Common myeloid progenitor, CD34-positive (primary cell): ENCODE data around the gene ZNF367.

Experiments used
- CTCF ChIA-PET: fragments of 350-600 bp; sonication (Branson Sonifier 250); formaldehyde crosslinking; loops from one replicate; lab custom pipeline; 2021; ENCODE audit warnings: antibody characterized with exemption; lab: Charles Lee
- POLR2A ChIA-PET: fragments of 350-600 bp; sonication (Branson Sonifier 250); formaldehyde crosslinking; loops from one replicate; lab custom pipeline; 2021; ENCODE audit warnings: antibody characterized with exemption; lab: Charles Lee
- DNase-seq, 3 donors: peaks; one replicate each; pipeline versions ENCODE4 v3.0.0 to v3.0.0-alpha.2; 2013
- H3K27ac ChIP-seq, 2 experiments: 1 replicate in 1 of 2; 2 replicates in 1 of 2; pipeline ENCODE4 v1.7.0; 2013; ENCODE audit warnings: inconsistent platforms in 2 of 2, low read length in 2 of 2, mild to moderate bottlenecking in 2 of 2, low read depth in 1 of 2, moderate library complexity in 1 of 2; ENCODE audit not compliant: severe bottlenecking in 2 of 2, insufficient read depth in 1 of 2, poor library complexity in 1 of 2
- H3K27me3 ChIP-seq, 5 experiments: replicated peaks in 2 of 5; 1 replicate in 3 of 5; 2 replicates in 2 of 5; pipeline versions ENCODE4 v1.6.1 to v1.7.0; 2013; ENCODE audit warnings: low read length in 4 of 5, mild to moderate bottlenecking in 2 of 5, moderate library complexity in 2 of 5, inconsistent platforms in 1 of 5; ENCODE audit not compliant: insufficient read depth in 5 of 5, control insufficient read depth in 4 of 5
- H3K36me3 ChIP-seq, 4 experiments: 1 replicate in 2 of 4; 2 replicates in 2 of 4; pipeline versions ENCODE4 v1.6.1 to v1.7.0; 2013; ENCODE audit warnings: low read length in 3 of 4, control low read depth in 1 of 4, mild to moderate bottlenecking in 1 of 4; ENCODE audit not compliant: control insufficient read depth in 4 of 4, insufficient read depth in 4 of 4
- H3K4me1 ChIP-seq, 4 experiments: 1 replicate in 3 of 4; 2 replicates in 1 of 4; pipeline versions ENCODE4 v1.6.1 to v1.7.1; 2013; ENCODE audit warnings: low read length in 3 of 4, mild to moderate bottlenecking in 3 of 4, control low read depth in 1 of 4, inconsistent platforms in 1 of 4, moderate library complexity in 1 of 4; ENCODE audit not compliant: control insufficient read depth in 4 of 4, insufficient read depth in 4 of 4; ENCODE audit errors: control extremely low read depth in 1 of 4
- H3K4me3 ChIP-seq, 7 experiments: 1 replicate in 4 of 7; 2 replicates in 3 of 7; pipeline versions ENCODE4 v1.5.1 to v1.7.0; 2013; ENCODE audit warnings: mild to moderate bottlenecking in 7 of 7, low read length in 6 of 7, moderate library complexity in 6 of 7, inconsistent platforms in 2 of 7, low read depth in 2 of 7, control low read depth in 1 of 7; ENCODE audit not compliant: insufficient read depth in 4 of 7, control insufficient read depth in 1 of 7; ENCODE audit errors: extremely low read depth in 1 of 7
- H3K9me3 ChIP-seq, 5 experiments: 1 replicate in 4 of 5; 2 replicates in 1 of 5; pipeline versions ENCODE4 v1.6.1 to v1.7.1; 2013; ENCODE audit warnings: low read length in 4 of 5, mild to moderate bottlenecking in 2 of 5, inconsistent platforms in 1 of 5, low read depth in 1 of 5, moderate library complexity in 1 of 5; ENCODE audit not compliant: control insufficient read depth in 4 of 5, insufficient read depth in 2 of 5; ENCODE audit errors: control extremely low read depth in 1 of 5
- WGBS: methylation state at CpG from one replicate; pipeline ENCODE4 v1.1.5; 2013; ENCODE audit not compliant: insufficient coverage; 5-methylcytosine and 5-hydroxymethylcytosine counted together

ZNF367 gene

GRCh38 chr9:96459268-96460007, 41.3 kb upstream of the ZNF367 start:
- CTCF ChIA-PET, result no interaction called here
- Histone ChIP-seq H3K4me1 (peaks cover 0 to 5% (median 0%) of the 10 kb centered on the region in 4 experiments), H3K9me3 (no peaks in the 10 kb centered on the region), H3K27ac (no peak overlapping the region), H3K4me3 (no peak overlapping the region), H3K27me3 (no peaks in the 10 kb centered on the region), H3K36me3 (no peaks in the 10 kb centered on the region)
- POLR2A ChIA-PET, result no interaction called here
- DNase-seq, result no peak
- WGBS, result 100% methylated on average over 1 of the region's 7 CpGs

- POLR2A ChIA-PET, result no interaction called here
- CTCF ChIA-PET, result no interaction called here
- no peak for DNase-seq
- Histone ChIP-seq H3K4me1 (peaks cover 0 to 5% (median 0%) of the 10 kb centered on the region in 4 experiments), H3K27me3 (no peaks in the 10 kb centered on the region), H3K4me3 (no peak overlapping the region), H3K9me3 (no peaks in the 10 kb centered on the region), H3K36me3 (no peaks in the 10 kb centered on the region), H3K27ac (no peak overlapping the region)
- 95% methylated on average over 6 of the region's 8 CpGs for WGBS
These were observed 40.1 kb upstream of the ZNF367 start for GRCh38 chr9:96458226-96458625.

GRCh38 chr9:96457266-96457665, 39.1 kb upstream of the ZNF367 start:
- H3K27me3 ChIP-seq, result peaks cover 0 to under 1% (median 0%) of the 10 kb centered on the region in 5 experiments
- no peaks in the 10 kb centered on the region for H3K9me3 ChIP-seq
- no peak overlapping the region for H3K27ac ChIP-seq
- ChIA-PET POLR2A (no interaction called here), CTCF (interaction anchor here (1.6 kb wide), 1 partner anchor 10 kb away, joined by 4 read pairs; no protein-coding TSS in a partner anchor)
- WGBS, result 96% methylated on average over 3 of the region's 4 CpGs
- DNase-seq, result peak in 1 of 3 donors; percentile 21
- H3K36me3 ChIP-seq, result no peaks in the 10 kb centered on the region
- peaks cover 0 to 5% (median 0%) of the 10 kb centered on the region in 4 experiments for H3K4me1 ChIP-seq
- no peak overlapping the region for H3K4me3 ChIP-seq

- Histone ChIP-seq H3K4me3 (no peak overlapping the region), H3K36me3 (no peaks in the 10 kb centered on the region), H3K27ac (no peak overlapping the region), H3K9me3 (no peaks in the 10 kb centered on the region), H3K27me3 (peaks cover 2 to 14% (median 7%) of the 10 kb centered on the region in 5 experiments), H3K4me1 (peaks cover 0 to 22% (median 18%) of the 10 kb centered on the region in 4 experiments)
- CTCF ChIA-PET, result interaction anchor here (1.3 to 1.5 kb wide), 2 partner anchors 19 to 112 kb away, joined by 3 to 4 read pairs; no protein-coding TSS in a partner anchor
- POLR2A ChIA-PET, result no interaction called here
- peak in 2 of 3 donors; percentile 41 to 47 for DNase-seq
- 88% methylated on average over 2 of the region's 2 CpGs for WGBS
These were observed 35.5 kb upstream of the ZNF367 start for GRCh38 chr9:96453625-96454024.

GRCh38 chr9:96450613-96451528, 32.7 kb upstream of the ZNF367 start:
- ChIA-PET POLR2A (interaction anchor here (0.6 to 1.1 kb wide), 2 partner anchors 12 to 1357 kb away, joined by 3 to 4 read pairs; no protein-coding TSS in a partner anchor), CTCF (interaction anchor here (0.7 to 1.6 kb wide), 4 partner anchors 9 to 216 kb away, joined by 3 to 4 read pairs (median 4); no protein-coding TSS in a partner anchor)
- Histone ChIP-seq H3K9me3 (no peaks in the 10 kb centered on the region), H3K4me3 (peak overlapping the region; percentile 63 to 81 (median 75)), H3K4me1 (peaks cover 0 to 19% (median 17%) of the 10 kb centered on the region in 4 experiments), H3K27me3 (peaks cover 4 to 14% (median 10%) of the 10 kb centered on the region in 5 experiments), H3K27ac (no peak overlapping the region), H3K36me3 (no peaks in the 10 kb centered on the region)
- peak in 2 of 3 donors; percentile 43 to 53 for DNase-seq
- under 1% methylated on average over 47 of the region's 63 CpGs for WGBS

GRCh38 chr9:96449845-96450612, 31.9 kb upstream of the ZNF367 start, which contains the start of gene HABP4:
Gene HABP4, plus strand, starts transcription at chr9:96450169. Its CDS starts 111 bp downstream, at chr9:96450280.
- WGBS, result 0% methylated on average over 96 of the region's 108 CpGs
- Histone ChIP-seq H3K4me3 (peak within 1 kb of the TSS; percentile 63 to 81 (median 75)), H3K4me1 (peaks cover 0 to 19% (median 17%) of the 10 kb centered on the region in 4 experiments), H3K36me3 (no peaks in the 10 kb centered on the region), H3K27me3 (peaks cover 4 to 14% (median 10%) of the 10 kb centered on the region in 5 experiments), H3K9me3 (no peaks in the 10 kb centered on the region), H3K27ac (no peak within 1 kb of the TSS)
- POLR2A ChIA-PET, result interaction anchor here (0.6 to 1.1 kb wide), 3 partner anchors 9 to 93 kb away, joined by 4 read pairs; no protein-coding TSS in a partner anchor
- CTCF ChIA-PET, result interaction anchor here (0.9 to 1.6 kb wide), 7 partner anchors 15 to 215 kb away, joined by 3 to 4 read pairs (median 4); no protein-coding TSS in a partner anchor
- DNase-seq, result peak; percentile 91 to 95 (median 95)
